Head of caudate nucleus (tissue), 42 donors: ENCODE results near the gene RPL34.
"Not testable (repeated sequence)": the region's sequence is repeated elsewhere in the genome, so short reads cannot be mapped to it uniquely, and the experiment has no call there.

ENCODE experiments used
- DNase-seq, 42 donors: peaks; one replicate each; pipeline versions ENCODE4 v3.0.0 to v3.0.0-alpha.2; 2020 to 2021; ENCODE audit warnings: mixed read lengths in 7 of 42
- intact Hi-C: fragments of 100-400 bp; cut with DNase I; formaldehyde crosslinking; loops from one replicate; pipeline ENCODE4 v1.15.0; 2022

RPL34 gene

GRCh38 chr4:108620101-108620932 lies at the start of gene RPL34:
Gene RPL34 (plus strand): TSS chr4:108620576. CDS start chr4:108621960, 1,384 bp downstream.
- DNase-seq, result peak; percentile 94 to 100 (median 98)
- intact Hi-C loops, result no loop called here

GRCh38 chr4:108570993-108571569 lies 49.3 kb upstream of the RPL34 start:
- intact Hi-C loops, result loop anchor here (5.0 kb wide), 1 partner anchor 544 kb away; no protein-coding TSS in a partner anchor
- DNase-seq, result no peak

- DNase-seq, result no peak
- intact Hi-C loops, result loop anchor here (5.0 kb wide), 1 partner anchor 547 kb away; no protein-coding TSS in a partner anchor
These were observed 46.0 kb upstream of the RPL34 start for GRCh38 chr4:108574402-108574801.

- intact Hi-C loops, result no loop called here
- no peak for DNase-seq
These were observed 39.3 kb upstream of the RPL34 start for GRCh38 chr4:108581083-108581482.

- no peak for DNase-seq
- intact Hi-C loops, result no loop called here
These were observed 33.6 kb upstream of the RPL34 start for GRCh38 chr4:108586778-108587177.

- intact Hi-C loops, result no loop called here
- DNase-seq, result no peak
These were observed 31.5 kb upstream of the RPL34 start for GRCh38 chr4:108588878-108589277.

GRCh38 chr4:108589961-108590360 lies 30.4 kb upstream of the RPL34 start:
- intact Hi-C loops, result no loop called here
- no peak for DNase-seq

- DNase-seq, result no peak
- intact Hi-C loops, result no loop called here
These were observed 29.6 kb upstream of the RPL34 start for GRCh38 chr4:108590776-108591175.

- intact Hi-C loops, result no loop called here
- DNase-seq, result no peak
These were observed 27.7 kb upstream of the RPL34 start for GRCh38 chr4:108592674-108592986.

- DNase-seq, intact Hi-C loops: not testable (repeated sequence)
These were observed 26.1 kb upstream of the RPL34 start for GRCh38 chr4:108594296-108594695.

- intact Hi-C loops, result no loop called here
- peak in 12 of 42 donors; percentile 3 to 66 (median 29) for DNase-seq
These were observed 24.0 kb upstream of the RPL34 start for GRCh38 chr4:108596344-108596743.

GRCh38 chr4:108601106-108601505 lies 19.3 kb upstream of the RPL34 start:
- intact Hi-C loops, result no loop called here
- peak in 36 of 42 donors; percentile 20 to 78 (median 46) for DNase-seq

- intact Hi-C loops, result no loop called here
- DNase-seq, result no peak
These were observed 18.8 kb upstream of the RPL34 start for GRCh38 chr4:108601532-108601931.

- intact Hi-C loops, result no loop called here
- DNase-seq, result no peak
These were observed 18.2 kb upstream of the RPL34 start for GRCh38 chr4:108602163-108602562.

- no peak for DNase-seq
- intact Hi-C loops, result no loop called here
These were observed 13.1 kb upstream of the RPL34 start for GRCh38 chr4:108607079-108607815.

- intact Hi-C loops, result no loop called here
- DNase-seq, result peak in 27 of 42 donors; percentile 5 to 68 (median 34)
These were observed 9.0 kb upstream of the RPL34 start for GRCh38 chr4:108611365-108611764.

GRCh38 chr4:108612365-108612764 lies 8.0 kb upstream of the RPL34 start:
- intact Hi-C loops, result no loop called here
- DNase-seq, result peak in 1 of 42 donors; percentile 11

- intact Hi-C loops, result no loop called here
- no peak for DNase-seq
These were observed 840 bp upstream of the RPL34 start for GRCh38 chr4:108619372-108620100.
